ENCODE measurements around the gene GAL.
"Not testable (repeated sequence)": the region's sequence is repeated elsewhere in the genome, so short reads cannot be mapped to it uniquely, and the experiment has no call there.

GAL gene

GRCh38 chr11:68684385-68685356 is at the start of gene GAL:
Gene GAL (plus strand): TSS chr11:68684544. CDS start chr11:68684924, 380 bp downstream.
- peak; percentile 30 for DNase-seq

GRCh38 chr11:68634606-68635005 is 49.7 kb upstream of the GAL start:
- DNase-seq, result not testable (repeated sequence)

GRCh38 chr11:68635172-68635571 is 49.2 kb upstream of the GAL start:
- not testable (repeated sequence) for DNase-seq

- DNase-seq, result not testable (repeated sequence)
Measured at GRCh38 chr11:68635883-68636282, 48.5 kb upstream of the GAL start.

- not testable (repeated sequence) for DNase-seq
Measured at GRCh38 chr11:68639322-68639721, 45.0 kb upstream of the GAL start.

GRCh38 chr11:68641880-68642279 is 42.5 kb upstream of the GAL start:
- DNase-seq, result no peak

GRCh38 chr11:68643585-68643984 is 40.8 kb upstream of the GAL start:
- no peak for DNase-seq

- no peak for DNase-seq
Measured at GRCh38 chr11:68646832-68647231, 37.5 kb upstream of the GAL start.

GRCh38 chr11:68649851-68650555 is 34.3 kb upstream of the GAL start:
- DNase-seq, result no peak

GRCh38 chr11:68650801-68651200 is 33.5 kb upstream of the GAL start:
- DNase-seq, result no peak

- DNase-seq, result no peak
Measured at GRCh38 chr11:68651208-68651984, 32.9 kb upstream of the GAL start.

GRCh38 chr11:68651985-68652682 is 32.2 kb upstream of the GAL start:
- no peak for DNase-seq

- no peak for DNase-seq
Measured at GRCh38 chr11:68652683-68653156, 31.6 kb upstream of the GAL start.

- DNase-seq, result no peak
Measured at GRCh38 chr11:68653486-68654430, 30.6 kb upstream of the GAL start.

GRCh38 chr11:68654978-68655377 is 29.4 kb upstream of the GAL start:
- DNase-seq, result no peak

GRCh38 chr11:68655406-68655805 is 28.9 kb upstream of the GAL start:
- no peak for DNase-seq

GRCh38 chr11:68655806-68656205 is 28.5 kb upstream of the GAL start:
- no peak for DNase-seq

GRCh38 chr11:68657021-68657780 is 27.1 kb upstream of the GAL start:
- DNase-seq, result no peak

- no peak for DNase-seq
Measured at GRCh38 chr11:68658097-68658496, 26.2 kb upstream of the GAL start.

GRCh38 chr11:68658661-68659060 is 25.7 kb upstream of the GAL start:
- no peak for DNase-seq
